ENCODE results near the gene PKP4. TPM values are rescaled to one million over a fixed set of nuclear protein-coding genes. Genes with fewer than 3 reads are reported as not detected.

Gene PKP4
- total and polyA plus RNA-seq, 9 of the 15 experiments (the other 6 are each of a cell fraction or from before 2014, with no cell fraction given) = 24.6 to 99.1 (median 74.0) TPM

DNA sequence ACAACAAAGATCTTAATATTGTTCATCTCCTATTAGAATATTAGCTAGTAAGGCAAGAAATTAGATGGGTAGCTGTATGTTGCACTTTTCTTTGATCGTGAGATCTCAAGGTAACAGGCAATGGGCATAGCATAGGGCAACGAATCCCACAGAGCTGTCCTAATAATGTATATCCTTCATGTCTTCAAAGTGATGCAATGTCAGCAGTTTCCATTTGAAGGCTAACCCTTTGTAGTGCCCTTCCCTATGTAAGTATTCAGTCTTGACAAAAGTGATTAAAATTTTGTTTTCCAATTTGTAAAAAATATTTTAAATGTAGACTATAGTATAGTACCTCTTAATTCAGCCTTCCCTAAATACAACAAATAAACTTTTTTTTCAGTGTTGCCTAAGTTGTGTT lies 112.5 kb downstream of the PKP4 start (continued):
- TF ChIP-seq, protein P1, sequence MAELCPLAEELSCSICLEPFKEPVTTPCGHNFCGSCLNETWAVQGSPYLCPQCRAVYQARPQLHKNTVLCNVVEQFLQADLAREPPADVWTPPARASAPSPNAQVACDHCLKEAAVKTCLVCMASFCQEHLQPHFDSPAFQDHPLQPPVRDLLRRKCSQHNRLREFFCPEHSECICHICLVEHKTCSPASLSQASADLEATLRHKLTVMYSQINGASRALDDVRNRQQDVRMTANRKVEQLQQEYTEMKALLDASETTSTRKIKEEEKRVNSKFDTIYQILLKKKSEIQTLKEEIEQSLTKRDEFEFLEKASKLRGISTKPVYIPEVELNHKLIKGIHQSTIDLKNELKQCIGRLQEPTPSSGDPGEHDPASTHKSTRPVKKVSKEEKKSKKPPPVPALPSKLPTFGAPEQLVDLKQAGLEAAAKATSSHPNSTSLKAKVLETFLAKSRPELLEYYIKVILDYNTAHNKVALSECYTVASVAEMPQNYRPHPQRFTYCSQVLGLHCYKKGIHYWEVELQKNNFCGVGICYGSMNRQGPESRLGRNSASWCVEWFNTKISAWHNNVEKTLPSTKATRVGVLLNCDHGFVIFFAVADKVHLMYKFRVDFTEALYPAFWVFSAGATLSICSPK (IDR thresholded peaks at IDR 0.05; ENCODE audit: borderline replicate concordance) = no peak

DNA sequence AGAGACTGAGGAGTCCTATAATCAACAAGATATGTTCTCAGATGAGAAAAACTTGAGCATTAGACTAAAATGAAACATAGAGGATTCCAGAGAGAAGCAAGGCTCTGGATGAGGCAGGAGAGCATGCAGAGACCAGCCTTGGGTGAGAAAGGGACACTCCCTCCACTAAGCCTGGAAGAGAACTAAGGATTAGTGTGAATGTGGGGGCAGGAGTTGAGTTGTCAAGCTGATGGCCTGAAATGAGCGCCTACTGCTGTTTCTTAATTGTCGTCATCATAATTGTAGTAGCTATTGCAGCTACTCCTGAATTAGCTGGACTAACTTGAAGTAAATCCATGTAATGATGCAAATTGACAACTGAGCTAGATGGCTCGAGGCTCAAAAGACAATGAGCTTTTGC lies 114.1 kb downstream of the PKP4 start:
- BruUV-seq (replicated peaks) = no TSS peak
- CTCF ChIA-PET (ENCODE audit: low intra/inter-chr PET ratio) = interaction anchor here (0.7 kb wide), 1 partner anchor 10 kb away, joined by 3 read pairs; no protein-coding TSS in a partner anchor
- WGBS (ENCODE audit: insufficient coverage, low coverage, missing lambda C conversion rate) = 98% methylated on average over 3 of the region's 3 CpGs
- 0 out of 2 replicates have a peak, but pooled peaks cover 2% of the 10 kb centered on the region for H3K9me3 ChIP-seq (replicated peaks; ENCODE audit: control insufficient read depth, insufficient read depth, low read depth, low read length)
- FAIRE-seq (no peak), ATAC-seq (no peak), DNase-seq (ENCODE audit: extremely low read depth in 1 of 4, low spot score in 3 of 4) (no peak)
- H3K9ac ChIP-seq (ENCODE audit: insufficient read depth in 1 of 2, low read depth in 2 of 2, low read length in 2 of 2) = no peak overlapping the region
- H3K36me3 ChIP-seq (ENCODE audit: control insufficient read depth, insufficient read depth, low read length) = no peaks in the 10 kb centered on the region; the same call in 2 of the 3 replicates
- H4K20me1 ChIP-seq (replicated peaks; ENCODE audit: control insufficient read depth, insufficient read depth, low read length) = no peaks in the 10 kb centered on the region
- intact Hi-C loops (cut with micrococcal nuclease) (no loop called here), in situ Hi-C loops (cut with MboI) (no loop called here)
- H3K4me2 ChIP-seq (ENCODE audit: insufficient read depth, low read length) = no peak overlapping the region
- H3K27ac ChIP-seq (ENCODE audit: extremely low read depth, low read depth, low read length) = no peak overlapping the region
- POLR2A ChIA-PET = interaction anchor here (0.6 kb wide), 1 partner anchor 22 kb away, joined by 3 read pairs; no protein-coding TSS in a partner anchor
- H3K4me3 ChIP-seq = no peak overlapping the region
- H3K27me3 ChIP-seq (ENCODE audit: control insufficient read depth in 2 of 2, insufficient read depth in 2 of 2, low read length in 2 of 2) = no peaks in the 10 kb centered on the region
- no peaks in the 10 kb centered on the region for H3K4me1 ChIP-seq (replicated peaks in 1 of 2; ENCODE audit: control insufficient read depth in 2 of 2, insufficient read depth in 2 of 2, low read length in 2 of 2)
- H3K9me1 ChIP-seq (ENCODE audit: control insufficient read depth, insufficient read depth, low read length) = no peaks in the 10 kb centered on the region
- no peaks in the 10 kb centered on the region; the same call in 2 of the 3 replicates for H3K79me2 ChIP-seq (ENCODE audit: control insufficient read depth, insufficient read depth, low read length)
- no peak overlapping the region for H2AFZ ChIP-seq (ENCODE audit: low read depth, low read length)
- TF ChIP-seq, protein P2, sequence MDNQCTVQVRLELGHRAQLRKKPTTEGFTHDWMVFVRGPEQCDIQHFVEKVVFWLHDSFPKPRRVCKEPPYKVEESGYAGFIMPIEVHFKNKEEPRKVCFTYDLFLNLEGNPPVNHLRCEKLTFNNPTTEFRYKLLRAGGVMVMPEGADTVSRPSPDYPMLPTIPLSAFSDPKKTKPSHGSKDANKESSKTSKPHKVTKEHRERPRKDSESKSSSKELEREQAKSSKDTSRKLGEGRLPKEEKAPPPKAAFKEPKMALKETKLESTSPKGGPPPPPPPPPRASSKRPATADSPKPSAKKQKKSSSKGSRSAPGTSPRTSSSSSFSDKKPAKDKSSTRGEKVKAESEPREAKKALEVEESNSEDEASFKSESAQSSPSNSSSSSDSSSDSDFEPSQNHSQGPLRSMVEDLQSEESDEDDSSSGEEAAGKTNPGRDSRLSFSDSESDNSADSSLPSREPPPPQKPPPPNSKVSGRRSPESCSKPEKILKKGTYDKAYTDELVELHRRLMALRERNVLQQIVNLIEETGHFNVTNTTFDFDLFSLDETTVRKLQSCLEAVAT (IDR thresholded peaks at IDR 0.05) = no peak
- TF ChIP-seq E2F5 (CRISPR knock-in tag; IDR thresholded peaks at IDR 0.05) = no peak
- no peak for TF ChIP-seq NCOA6 (IDR thresholded peaks at IDR 0.05)
- TF ChIP-seq RAD51 (IDR thresholded peaks at IDR 0.05; ENCODE audit: borderline replicate concordance, low read depth) = no peak
- no peak for TF ChIP-seq ZNF77 (CRISPR knock-in tag; IDR thresholded peaks at IDR 0.05)
- TF ChIP-seq SP2 (IDR thresholded peaks at IDR 0.05; ENCODE audit: extremely low read depth, low read depth, low read length, poor library complexity, severe bottlenecking) = no peak
- no peak for TF ChIP-seq ZNF282 (CRISPR knock-in tag; IDR thresholded peaks at IDR 0.05)
- no peak for TF ChIP-seq HDAC6 (IDR thresholded peaks at IDR 0.05; ENCODE audit: low read depth, low read length)
- no peak for TF ChIP-seq RFX5 (IDR thresholded peaks at IDR 0.05; ENCODE audit: low read depth, low read length)
- TF ChIP-seq, protein P3, sequence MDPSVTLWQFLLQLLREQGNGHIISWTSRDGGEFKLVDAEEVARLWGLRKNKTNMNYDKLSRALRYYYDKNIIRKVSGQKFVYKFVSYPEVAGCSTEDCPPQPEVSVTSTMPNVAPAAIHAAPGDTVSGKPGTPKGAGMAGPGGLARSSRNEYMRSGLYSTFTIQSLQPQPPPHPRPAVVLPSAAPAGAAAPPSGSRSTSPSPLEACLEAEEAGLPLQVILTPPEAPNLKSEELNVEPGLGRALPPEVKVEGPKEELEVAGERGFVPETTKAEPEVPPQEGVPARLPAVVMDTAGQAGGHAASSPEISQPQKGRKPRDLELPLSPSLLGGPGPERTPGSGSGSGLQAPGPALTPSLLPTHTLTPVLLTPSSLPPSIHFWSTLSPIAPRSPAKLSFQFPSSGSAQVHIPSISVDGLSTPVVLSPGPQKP (CRISPR knock-in tag; IDR thresholded peaks at IDR 0.05) = no peak
- TF ChIP-seq CREB1 (IDR thresholded peaks at IDR 0.05) = no peak
- TF ChIP-seq CREB1 (CRISPR knock-in tag; IDR thresholded peaks at IDR 0.05) = no peak
- no peak for TF ChIP-seq TEAD4 (IDR thresholded peaks at IDR 0.05; ENCODE audit: low read length)
- TF ChIP-seq TEAD4 (CRISPR knock-in tag; IDR thresholded peaks at IDR 0.05; ENCODE audit: borderline replicate concordance) = no peak
- no peak for TF ChIP-seq XRCC5 (IDR thresholded peaks at IDR 0.05; ENCODE audit: low read depth, low read length)
- no peak for TF ChIP-seq BDP1 (IDR thresholded peaks at IDR 0.05; ENCODE audit: insufficient read depth, insufficient read length)
- TF ChIP-seq ZNF143 (CRISPR knock-in tag; IDR thresholded peaks at IDR 0.05) = no peak
